ENCODE measurements around the gene ATG9A. TPM values are rescaled to one million over a fixed set of nuclear protein-coding genes. Genes with fewer than 3 reads are reported as not detected.
A peak's percentile ranks its signal among the peaks of the same experiment; 100 is the strongest.

ATG9A gene, protein sequence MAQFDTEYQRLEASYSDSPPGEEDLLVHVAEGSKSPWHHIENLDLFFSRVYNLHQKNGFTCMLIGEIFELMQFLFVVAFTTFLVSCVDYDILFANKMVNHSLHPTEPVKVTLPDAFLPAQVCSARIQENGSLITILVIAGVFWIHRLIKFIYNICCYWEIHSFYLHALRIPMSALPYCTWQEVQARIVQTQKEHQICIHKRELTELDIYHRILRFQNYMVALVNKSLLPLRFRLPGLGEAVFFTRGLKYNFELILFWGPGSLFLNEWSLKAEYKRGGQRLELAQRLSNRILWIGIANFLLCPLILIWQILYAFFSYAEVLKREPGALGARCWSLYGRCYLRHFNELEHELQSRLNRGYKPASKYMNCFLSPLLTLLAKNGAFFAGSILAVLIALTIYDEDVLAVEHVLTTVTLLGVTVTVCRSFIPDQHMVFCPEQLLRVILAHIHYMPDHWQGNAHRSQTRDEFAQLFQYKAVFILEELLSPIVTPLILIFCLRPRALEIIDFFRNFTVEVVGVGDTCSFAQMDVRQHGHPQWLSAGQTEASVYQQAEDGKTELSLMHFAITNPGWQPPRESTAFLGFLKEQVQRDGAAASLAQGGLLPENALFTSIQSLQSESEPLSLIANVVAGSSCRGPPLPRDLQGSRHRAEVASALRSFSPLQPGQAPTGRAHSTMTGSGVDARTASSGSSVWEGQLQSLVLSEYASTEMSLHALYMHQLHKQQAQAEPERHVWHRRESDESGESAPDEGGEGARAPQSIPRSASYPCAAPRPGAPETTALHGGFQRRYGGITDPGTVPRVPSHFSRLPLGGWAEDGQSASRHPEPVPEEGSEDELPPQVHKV
- total RNA-seq, result 10 to 100 TPM; 45.4 to 45.7 TPM
- 47.0 TPM for polyA plus RNA-seq (2013, experiment 1 of 2)
- 39.7 TPM for polyA plus RNA-seq (2013, experiment 2 of 2)
- long read RNA-seq, experiment 1, partial matches to known transcripts, result 16 of 22 reads
- long read RNA-seq, experiment 1, other reads (novel, unspliced or antisense), result 5 of 22 reads
- long read RNA-seq, experiment 2, full-length matches to known transcripts, result 130 of 203 reads
- long read RNA-seq, experiment 2, partial matches to known transcripts, result 22 of 203 reads
- long read RNA-seq, experiment 2, other reads (novel, unspliced or antisense), result 51 of 203 reads
- long read RNA-seq, experiment 3, full-length matches to known transcripts, result 92 of 200 reads
- long read RNA-seq, experiment 3, partial matches to known transcripts, result 46 of 200 reads
- long read RNA-seq, experiment 3, other reads (novel, unspliced or antisense), result 62 of 200 reads
- long read RNA-seq, experiment 4, partial matches to known transcripts, result 0 of 3 reads
- long read RNA-seq, experiment 4, other reads (novel, unspliced or antisense), result 1 of 3 reads

DNA sequence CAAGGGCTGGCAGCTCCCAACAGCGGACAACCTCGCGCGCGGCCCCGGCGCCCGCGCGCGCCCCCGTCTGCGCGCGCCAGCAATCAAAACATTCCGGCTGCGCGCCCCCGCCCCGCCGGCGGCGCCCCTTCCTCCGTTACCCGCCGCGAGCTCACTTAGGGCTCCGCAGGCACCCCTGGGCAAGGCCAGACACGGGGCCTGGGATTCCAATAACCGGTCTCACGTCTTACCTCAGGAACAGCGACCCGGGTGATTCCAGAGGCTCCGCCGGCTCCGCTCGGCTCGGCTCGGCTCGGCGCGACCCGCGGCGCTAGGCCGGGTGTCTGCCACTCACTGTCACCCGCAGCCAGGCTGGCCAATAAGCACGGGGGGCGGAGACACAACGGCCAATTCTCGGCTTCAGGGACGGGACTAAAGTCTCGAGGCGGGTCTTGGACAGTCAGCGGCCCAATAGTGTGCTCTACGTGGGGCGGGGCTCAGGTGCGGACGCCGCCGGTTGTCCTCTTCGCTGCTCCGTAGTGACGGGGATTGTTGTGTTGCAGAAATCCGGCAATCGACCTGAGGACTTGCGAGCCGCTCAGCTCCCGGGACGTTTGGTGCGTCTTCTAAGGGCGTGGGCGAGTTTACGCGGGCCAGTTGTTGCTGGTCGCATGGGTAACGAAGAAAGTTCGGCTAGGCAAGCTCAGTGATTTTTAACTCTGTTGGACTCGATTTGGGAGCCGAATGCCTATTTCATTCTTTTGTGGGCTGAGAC, at the start of gene ATG9A, which contains the start of gene ANKZF1:
Gene ATG9A (minus strand): TSS at position 332 of the 754 bp plus-strand sequence. CDS start 1,612 bp downstream, outside the sequence.
Gene ANKZF1 (plus strand): TSS at position 502 of the 754 bp plus-strand sequence. CDS start 452 bp downstream, outside the sequence.
- peak within 1 kb of the TSS; percentile 87 for H3K27ac ChIP-seq (ENCODE audit: low read depth, low read length)
- H3K9me3 ChIP-seq (ENCODE audit: control insufficient read depth, low read length), result no peaks in the 10 kb centered on the region
- Mint-ChIP-seq H3K4me1 (peaks cover 9% of the 10 kb centered on the region), H3K4me3 (peak within 1 kb of the TSS; percentile 97), H3K27ac (peak within 1 kb of the TSS; percentile 98), H3K36me3 (ENCODE audit: low read depth) (peaks cover 45% of the 10 kb centered on the region), H3K27me3 (ENCODE audit: insufficient read depth) (no peaks in the 10 kb centered on the region), H3K9me3 (no peaks in the 10 kb centered on the region)
- H3K4me1 ChIP-seq (ENCODE audit: control insufficient read depth, insufficient read depth, low read length), result peaks cover 2% of the 10 kb centered on the region
- WGBS, 2 experiments (ENCODE audit: insufficient coverage in 1 of 2, insufficient read length in 1 of 2), result 0% methylated on average over 45 to 80 of the region's 80 CpGs
- H3K27me3 ChIP-seq (ENCODE audit: control insufficient read depth, insufficient read depth, low read length, poor library complexity, severe bottlenecking), result no peaks in the 10 kb centered on the region
- H3K36me3 ChIP-seq (ENCODE audit: control insufficient read depth, insufficient read depth, low read length), result peaks cover 49% of the 10 kb centered on the region
- TF ChIP-seq, protein P1, sequence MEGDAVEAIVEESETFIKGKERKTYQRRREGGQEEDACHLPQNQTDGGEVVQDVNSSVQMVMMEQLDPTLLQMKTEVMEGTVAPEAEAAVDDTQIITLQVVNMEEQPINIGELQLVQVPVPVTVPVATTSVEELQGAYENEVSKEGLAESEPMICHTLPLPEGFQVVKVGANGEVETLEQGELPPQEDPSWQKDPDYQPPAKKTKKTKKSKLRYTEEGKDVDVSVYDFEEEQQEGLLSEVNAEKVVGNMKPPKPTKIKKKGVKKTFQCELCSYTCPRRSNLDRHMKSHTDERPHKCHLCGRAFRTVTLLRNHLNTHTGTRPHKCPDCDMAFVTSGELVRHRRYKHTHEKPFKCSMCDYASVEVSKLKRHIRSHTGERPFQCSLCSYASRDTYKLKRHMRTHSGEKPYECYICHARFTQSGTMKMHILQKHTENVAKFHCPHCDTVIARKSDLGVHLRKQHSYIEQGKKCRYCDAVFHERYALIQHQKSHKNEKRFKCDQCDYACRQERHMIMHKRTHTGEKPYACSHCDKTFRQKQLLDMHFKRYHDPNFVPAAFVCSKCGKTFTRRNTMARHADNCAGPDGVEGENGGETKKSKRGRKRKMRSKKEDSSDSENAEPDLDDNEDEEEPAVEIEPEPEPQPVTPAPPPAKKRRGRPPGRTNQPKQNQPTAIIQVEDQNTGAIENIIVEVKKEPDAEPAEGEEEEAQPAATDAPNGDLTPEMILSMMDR (conservative IDR thresholded peaks at IDR 0.05), result no peak
- H3K9ac ChIP-seq (ENCODE audit: extremely low read depth, low read length, poor library complexity, severe bottlenecking), result peak within 1 kb of the TSS; percentile 84
- DNase-seq, result peak; percentile 100
- peak within 1 kb of the TSS; percentile 98 for H3K4me3 ChIP-seq (ENCODE audit: low read length)

DNA sequence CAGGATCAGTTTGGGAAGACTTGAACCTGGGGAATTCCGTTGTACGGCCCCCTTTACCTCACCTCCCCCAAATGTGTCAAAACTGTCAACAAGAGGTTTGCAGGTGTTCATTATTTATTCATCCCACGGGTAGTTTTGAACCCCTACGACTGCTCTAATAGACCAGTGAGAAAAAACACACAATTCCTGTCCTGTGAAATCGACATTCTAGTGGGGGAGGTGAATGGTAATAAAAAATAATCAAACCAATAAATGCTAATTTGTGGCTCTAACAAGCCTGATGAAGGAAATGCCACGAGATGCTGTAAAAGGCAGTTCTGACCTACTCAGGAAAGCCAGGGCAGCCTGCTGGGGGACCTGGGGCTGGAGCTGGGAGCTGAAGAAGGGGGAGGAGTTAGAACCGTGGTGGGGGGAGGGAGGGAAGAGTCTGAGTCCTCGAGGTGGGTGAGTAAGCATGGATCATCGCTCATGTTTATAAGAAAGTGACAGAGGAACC, 49.3 kb upstream of the ATG9A start:
- H3K9ac ChIP-seq (ENCODE audit: extremely low read depth, low read length, poor library complexity, severe bottlenecking), result peak overlapping the region; percentile 94
- peak overlapping the region; percentile 96 for H3K27ac Mint-ChIP-seq
- H3K36me3 Mint-ChIP-seq (ENCODE audit: low read depth), result peaks cover 21% of the 10 kb centered on the region
- H3K36me3 ChIP-seq (ENCODE audit: control insufficient read depth, insufficient read depth, low read length), result peaks cover 30% of the 10 kb centered on the region
- TF ChIP-seq, protein P1 (conservative IDR thresholded peaks at IDR 0.05), result no peak
- H3K4me3 Mint-ChIP-seq, result peak overlapping the region; percentile 74
- H3K9me3 Mint-ChIP-seq, result no peaks in the 10 kb centered on the region
- no peaks in the 10 kb centered on the region for H3K27me3 Mint-ChIP-seq (ENCODE audit: insufficient read depth)
- H3K4me3 ChIP-seq (ENCODE audit: low read length), result peak overlapping the region; percentile 86
- peak overlapping the region; percentile 95 for H3K27ac ChIP-seq (ENCODE audit: low read depth, low read length)
- peaks cover 43% of the 10 kb centered on the region for H3K4me1 Mint-ChIP-seq
- H3K27me3 ChIP-seq (ENCODE audit: control insufficient read depth, insufficient read depth, low read length, poor library complexity, severe bottlenecking), result no peaks in the 10 kb centered on the region
- 18 to 20% methylated on average over 3 to 9 of the region's 9 CpGs for WGBS, 2 experiments (ENCODE audit: insufficient coverage in 1 of 2, insufficient read length in 1 of 2)
- no peak for DNase-seq
- peaks cover 31% of the 10 kb centered on the region for H3K4me1 ChIP-seq (ENCODE audit: control insufficient read depth, insufficient read depth, low read length)
- no peaks in the 10 kb centered on the region for H3K9me3 ChIP-seq (ENCODE audit: control insufficient read depth, low read length)
